GM12801 (cell line): ENCODE results near the gene ZNF609.

Source experiments
- TF ChIP-seq, protein P1 (sequence below): IDR thresholded peaks from one replicate; pipeline ENCODE4 v1.5.1; 2011; ENCODE audit warnings: control low read depth; ENCODE audit not compliant: insufficient read length; ENCODE audit errors: extremely low read depth

Gene ZNF609

DNA sequence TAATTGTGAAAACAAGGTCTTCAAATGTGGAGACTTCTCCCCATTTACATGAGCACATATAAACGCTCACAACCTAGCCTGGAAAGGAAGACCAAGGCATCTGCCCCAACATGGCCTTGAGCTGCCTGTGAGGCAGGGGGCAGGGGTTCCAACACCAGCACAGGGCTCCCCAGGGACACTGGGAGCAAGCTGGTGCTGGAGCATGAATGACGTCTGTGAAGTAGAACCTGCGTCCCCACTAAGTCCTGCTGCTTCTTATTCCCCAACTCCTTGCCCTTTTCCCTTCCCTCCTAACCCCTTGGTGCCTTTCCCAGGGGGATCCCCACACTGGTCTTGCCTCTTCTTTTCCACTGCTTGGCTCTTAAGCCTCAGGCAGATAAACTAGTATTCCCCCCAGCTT lies 221.9 kb downstream of the ZNF609 start:
- TF ChIP-seq, protein P1, sequence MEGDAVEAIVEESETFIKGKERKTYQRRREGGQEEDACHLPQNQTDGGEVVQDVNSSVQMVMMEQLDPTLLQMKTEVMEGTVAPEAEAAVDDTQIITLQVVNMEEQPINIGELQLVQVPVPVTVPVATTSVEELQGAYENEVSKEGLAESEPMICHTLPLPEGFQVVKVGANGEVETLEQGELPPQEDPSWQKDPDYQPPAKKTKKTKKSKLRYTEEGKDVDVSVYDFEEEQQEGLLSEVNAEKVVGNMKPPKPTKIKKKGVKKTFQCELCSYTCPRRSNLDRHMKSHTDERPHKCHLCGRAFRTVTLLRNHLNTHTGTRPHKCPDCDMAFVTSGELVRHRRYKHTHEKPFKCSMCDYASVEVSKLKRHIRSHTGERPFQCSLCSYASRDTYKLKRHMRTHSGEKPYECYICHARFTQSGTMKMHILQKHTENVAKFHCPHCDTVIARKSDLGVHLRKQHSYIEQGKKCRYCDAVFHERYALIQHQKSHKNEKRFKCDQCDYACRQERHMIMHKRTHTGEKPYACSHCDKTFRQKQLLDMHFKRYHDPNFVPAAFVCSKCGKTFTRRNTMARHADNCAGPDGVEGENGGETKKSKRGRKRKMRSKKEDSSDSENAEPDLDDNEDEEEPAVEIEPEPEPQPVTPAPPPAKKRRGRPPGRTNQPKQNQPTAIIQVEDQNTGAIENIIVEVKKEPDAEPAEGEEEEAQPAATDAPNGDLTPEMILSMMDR = no peak

DNA sequence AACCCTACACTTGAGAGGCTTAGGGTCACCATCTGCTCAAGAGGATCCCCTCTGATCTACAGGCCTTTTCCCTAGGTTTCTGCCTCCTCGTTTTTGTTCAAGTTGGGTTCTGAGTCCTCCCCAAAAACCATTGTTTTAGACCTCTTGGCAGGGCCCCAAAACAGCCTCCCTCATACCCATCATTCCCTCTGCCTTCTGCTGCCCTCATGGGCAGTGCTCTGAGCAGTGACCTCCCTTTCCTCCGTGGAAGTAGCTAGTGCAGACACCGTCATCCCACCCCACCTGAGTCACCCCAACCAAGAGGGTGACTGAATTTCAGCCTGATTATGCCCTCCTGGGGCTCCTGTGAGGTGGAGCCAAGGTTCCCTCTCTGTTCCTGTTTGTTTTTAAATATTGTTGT lies 223.0 kb downstream of the ZNF609 start:
- TF ChIP-seq, protein P1 = no peak

DNA sequence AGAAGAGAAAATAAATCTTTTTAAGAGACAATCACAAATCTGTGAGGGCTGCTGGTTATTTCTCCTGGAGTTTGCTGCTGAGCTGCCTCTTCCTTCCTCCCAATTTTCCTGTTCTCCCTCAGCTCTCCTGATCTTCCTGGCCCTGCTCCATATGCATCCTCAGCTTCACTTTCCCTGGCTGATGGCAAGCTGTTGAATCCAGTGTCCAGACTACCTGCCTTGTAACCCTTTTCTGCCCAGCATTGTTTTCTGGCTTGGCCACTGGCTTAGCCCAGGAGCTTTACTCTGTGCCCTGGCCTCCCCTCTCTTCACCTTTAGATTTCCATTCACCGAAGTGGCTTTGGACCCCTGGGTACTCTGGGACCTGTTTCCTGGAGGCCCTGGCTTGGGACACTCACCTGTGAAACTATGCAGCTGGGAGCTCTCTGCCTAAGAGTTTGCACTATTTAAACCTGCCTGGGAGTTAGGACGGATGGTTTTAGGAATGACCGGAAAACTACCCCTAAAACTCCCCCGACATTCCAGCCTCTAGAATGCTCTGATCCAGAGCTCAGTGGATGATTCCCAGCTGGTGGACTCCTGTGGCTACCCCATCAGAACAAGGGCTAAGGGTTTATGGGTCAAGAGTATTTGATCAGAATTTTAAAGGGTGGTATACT lies 225.0 kb downstream of the ZNF609 start:
- TF ChIP-seq, protein P1 = no peak

DNA sequence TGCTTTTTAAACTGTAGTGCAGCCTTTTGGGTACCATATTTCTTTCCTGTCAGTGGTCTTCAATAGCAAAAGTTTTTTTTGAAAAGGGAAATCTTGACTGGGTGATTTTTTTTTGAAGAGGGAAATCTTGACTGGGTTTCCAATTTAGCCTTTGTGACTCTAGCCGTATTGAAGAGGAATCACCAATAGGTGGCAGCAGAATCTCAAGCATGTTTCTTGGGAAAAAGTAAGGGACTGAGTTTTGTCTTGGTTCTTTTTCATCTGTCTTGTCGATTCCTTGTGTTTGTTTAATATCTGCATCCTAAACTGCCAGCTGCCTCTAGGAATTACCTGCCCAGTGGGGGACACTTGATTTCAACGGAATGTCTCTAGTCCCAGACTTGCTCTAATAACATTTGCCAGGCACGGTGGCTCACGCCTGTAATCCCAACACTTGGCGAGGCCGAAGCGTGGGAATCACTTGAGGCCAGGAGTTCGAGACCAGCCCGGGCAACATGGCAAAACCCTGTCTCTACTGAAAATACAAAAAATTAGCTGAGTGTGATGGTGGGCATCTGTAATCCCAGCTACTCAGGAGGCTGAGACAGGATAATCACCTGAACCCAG lies 225.9 kb downstream of the ZNF609 start:
- TF ChIP-seq, protein P1 = no peak

DNA sequence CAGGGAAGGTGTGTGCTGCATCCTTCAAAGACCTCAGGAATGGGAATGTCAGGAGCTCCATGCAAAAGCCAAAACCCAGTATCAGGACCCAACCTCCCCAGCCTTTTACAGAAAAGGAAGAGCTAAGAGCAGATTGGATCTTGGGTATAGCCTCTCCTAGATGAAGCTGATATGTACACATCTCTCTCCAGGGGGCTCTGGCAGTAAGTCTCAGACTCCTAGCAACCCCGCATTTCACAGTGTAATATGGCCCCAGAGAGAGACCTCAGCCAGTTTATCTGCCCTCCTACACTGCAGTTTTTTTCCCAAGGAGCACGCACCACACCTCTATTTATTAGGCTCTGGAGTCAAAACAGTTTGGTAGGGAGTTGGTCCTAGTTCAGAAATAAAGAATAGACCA lies 226.8 kb downstream of the ZNF609 start:
- TF ChIP-seq, protein P1 = no peak

DNA sequence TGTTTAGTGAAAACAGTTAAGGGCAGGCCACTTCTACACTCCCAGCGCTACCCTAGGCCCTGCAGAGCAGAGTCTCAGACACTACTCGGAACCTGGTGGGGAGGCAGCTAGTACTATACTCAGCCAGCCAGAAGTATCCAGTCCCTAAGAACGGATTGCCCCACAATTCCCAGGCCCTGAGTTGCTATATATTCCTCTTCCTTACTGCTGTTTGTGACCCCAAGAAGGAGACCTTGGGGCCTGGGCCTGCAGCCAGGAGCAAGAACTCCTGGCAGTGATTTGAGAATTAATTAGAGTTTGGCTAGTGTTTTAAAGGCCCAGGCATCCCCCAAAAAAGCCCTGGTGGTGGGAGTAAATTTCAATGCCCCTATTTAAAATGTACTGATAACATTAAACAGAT lies 227.3 kb downstream of the ZNF609 start:
- TF ChIP-seq, protein P1 = no peak

DNA sequence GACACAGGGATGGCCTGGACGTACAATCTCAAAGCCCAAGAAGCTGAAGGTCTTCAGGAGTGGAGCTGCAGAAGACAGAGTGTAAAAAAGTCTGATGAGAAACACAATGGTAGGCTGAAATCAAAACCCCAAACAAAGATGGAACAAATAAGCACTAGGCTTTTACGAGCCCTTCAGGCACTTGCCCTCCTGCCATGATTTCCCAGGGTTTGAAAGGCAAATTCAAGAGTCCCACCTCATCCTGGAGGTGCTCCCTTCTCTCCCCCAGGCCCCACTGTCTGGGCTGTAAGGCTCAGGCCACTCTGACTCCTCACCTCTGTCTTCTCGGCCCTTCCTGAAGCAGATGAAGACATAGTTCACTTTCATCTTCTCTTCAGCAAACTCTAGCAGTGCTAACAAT lies 228.4 kb downstream of the ZNF609 start:
- TF ChIP-seq, protein P1 = no peak
